Heart left ventricle (tissue), 16 donors: ENCODE data around the gene MTIF2. TPM values are rescaled to one million over a fixed set of nuclear protein-coding genes. Genes with fewer than 3 reads are reported as not detected.

Experiments used
- ATAC-seq, 4 donors: fragments of 200-7000 bp; cut with Tn5 transposase; one replicate each; pipeline ENCODE4 v1.9.1; 2020 to 2022; ENCODE audit warnings: moderate library complexity in 4 of 4, mild to moderate bottlenecking in 3 of 4, moderate number of reproducible peaks in 1 of 4
- DNase-seq, 5 donors: peaks; one replicate each; pipeline ENCODE4 v3.0.0-alpha.2; 2020
- H3K27ac ChIP-seq, 12 donors: fragments of 200-600 bp; sonication (generic) in 4 of 12; one replicate each; pipeline versions ENCODE4 v1.5.0 to v1.8.0; 2016 to 2022; ENCODE audit warnings: mild to moderate bottlenecking in 2 of 12
- H3K27me3 ChIP-seq, 9 donors: fragments of 200-600 bp; sonication (generic) in 2 of 9; one replicate each; pipeline versions ENCODE4 v1.5.1 to v1.8.0; 2016 to 2022; ENCODE audit warnings: mild to moderate bottlenecking in 3 of 9
- H3K36me3 ChIP-seq, 9 donors: fragments of 200-600 bp; sonication (generic) in 2 of 9; one replicate each; pipeline versions ENCODE4 v1.5.0 to v1.8.0; 2018 to 2022; ENCODE audit warnings: mild to moderate bottlenecking in 2 of 9
- H3K4me1 ChIP-seq, 12 donors: fragments of 200-600 bp; sonication (generic) in 4 of 12; one replicate each; pipeline versions ENCODE4 v1.5.0 to v1.8.0; 2016 to 2022; ENCODE audit warnings: mild to moderate bottlenecking in 3 of 12
- H3K4me3 ChIP-seq, 12 donors: fragments of 200-600 bp; sonication (generic) in 4 of 12; one replicate each; pipeline versions ENCODE4 v1.5.0 to v1.8.0; 2017 to 2022; ENCODE audit warnings: mild to moderate bottlenecking in 9 of 12, moderate library complexity in 4 of 12
- H3K9me3 ChIP-seq, 12 donors: fragments of 200-600 bp; sonication (generic) in 4 of 12; one replicate each; pipeline versions ENCODE4 v1.5.0 to v1.8.0; 2016 to 2022; ENCODE audit warnings: mild to moderate bottlenecking in 1 of 12
- POLR2A ChIP-seq, 2 donors: fragments of 450-650 bp; IDR thresholded peaks; one replicate each; pipeline ENCODE4 v1.6.1; 2017; ENCODE audit warnings: antibody characterized with exemption in 2 of 2, mild to moderate bottlenecking in 2 of 2, moderate library complexity in 2 of 2
- whole genome bisulfite sequencing, 4 donors: extraction: QIAGEN DNeasy Blood & Tissue Kit in 2 of 4; methylation state at CpG; one replicate each; pipeline versions ENCODE4 v1.1.5 to v1.1.7; 2013 to 2018; 5-methylcytosine and 5-hydroxymethylcytosine counted together
- intact Hi-C, 10 donors: fragments of 100-400 bp; cut with DNase I; formaldehyde crosslinking; loops; one replicate each; pipeline versions ENCODE4 v1.11.1 to v1.14.2; 2022
- polyA plus RNA-seq, 2 donors: library from polyadenylated mRNA; stranded (reverse); fragments of 200-250 nt; gene quantifications; one replicate each; pipeline ENCODE4 v1.2.3, GENCODE V29; 2013
- total RNA-seq, 9 donors: library from RNA; depleted of rRNA in 2 of 9; stranded (reverse); fragments of >200 nt in 2 of 9; fragmentation: NEBNext Ultra II Directional in 3 of 9; extraction: Animal tissue kit (Norgen Biotek cat#: 25700) in 3 of 9; gene quantifications; one replicate each; pipeline versions ENCODE4 v1.1.0 to v1.2.4, GENCODE V29; 2016 to 2023
- TF ChIP-seq, protein P1 (sequence below), 12 donors: fragments of 200-600 bp; sonication (generic) in 4 of 12; IDR thresholded peaks; one replicate each; pipeline versions ENCODE4 v1.5.0 to v1.8.0; 2018 to 2022; ENCODE audit warnings: antibody characterized with exemption in 12 of 12, mild to moderate bottlenecking in 5 of 12
- donor health status: ischemic (EF 13 %, LVEDD 7.1; RV severe dilation, severe dysfunction).
- donor health status: healthy with polysubstance abuse.
- donor health status: DM: no; HTN: yes; CAD: no.
- donor health status: DM: no; HTN: no; CAD: no.
- donor health status: ischemic (EF 25% LVEDD 6.9; RV normal size, moderate dysfunction).
- donor health status: ischemic (EF 25% LVEDD 5.7; RV mildly dilated, moderate dysfunction).
- donor health status: healthy.
- donor health status: DM: yes; HTN: yes; CAD: no.
- donor health status: ischemic (EF 35%, LVEDD 5.7; RV mildly dilated, moderate dysfunction).
- donor health status: nonischemic (EF 11% LVEDD 7.7; RV severe dilation, severe dysfunction).
- donor health status: DM: yes; HTN: yes; CAD: no.
- donor health status: PGD.
- donor health status: ischemic (EF 29% LVEDD 5.4; RV normal size, mild dysfunction).
- donor health status: nonischemic (EF 23%, LVEDD 6.1; RV moderate dilation, normal function).

Gene MTIF2
- total and polyA plus RNA-seq, 11 donors, result 29.9 to 54.7 (median 45.5) TPM

DNA sequence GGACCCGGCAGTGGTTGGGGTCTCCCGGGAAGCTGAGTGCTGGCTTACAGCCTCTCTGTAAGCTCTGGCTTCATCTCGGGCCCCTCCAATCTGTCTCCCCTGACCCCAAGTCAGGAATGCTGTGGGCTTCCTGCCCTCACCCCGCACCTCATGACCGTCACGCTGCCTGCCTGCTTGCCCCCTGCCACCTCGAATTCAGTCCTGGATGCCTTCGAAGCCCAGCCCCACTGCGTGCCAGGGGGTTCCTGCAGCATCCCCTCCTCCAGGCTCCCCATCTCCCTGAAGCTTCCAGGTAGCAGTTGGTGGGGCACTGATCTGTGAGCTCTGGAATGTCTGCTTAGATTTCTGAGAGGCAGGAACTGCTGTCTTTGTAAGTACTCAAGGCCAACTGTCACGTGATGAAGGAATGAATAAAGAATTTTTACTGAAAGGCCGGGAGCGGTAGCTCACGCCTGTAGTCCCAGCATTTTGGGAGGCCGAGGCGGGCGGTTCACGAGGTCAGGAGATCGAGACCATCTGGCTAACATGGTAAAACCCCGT, 43.5 kb downstream of the MTIF2 start:
- TF ChIP-seq, protein P1, sequence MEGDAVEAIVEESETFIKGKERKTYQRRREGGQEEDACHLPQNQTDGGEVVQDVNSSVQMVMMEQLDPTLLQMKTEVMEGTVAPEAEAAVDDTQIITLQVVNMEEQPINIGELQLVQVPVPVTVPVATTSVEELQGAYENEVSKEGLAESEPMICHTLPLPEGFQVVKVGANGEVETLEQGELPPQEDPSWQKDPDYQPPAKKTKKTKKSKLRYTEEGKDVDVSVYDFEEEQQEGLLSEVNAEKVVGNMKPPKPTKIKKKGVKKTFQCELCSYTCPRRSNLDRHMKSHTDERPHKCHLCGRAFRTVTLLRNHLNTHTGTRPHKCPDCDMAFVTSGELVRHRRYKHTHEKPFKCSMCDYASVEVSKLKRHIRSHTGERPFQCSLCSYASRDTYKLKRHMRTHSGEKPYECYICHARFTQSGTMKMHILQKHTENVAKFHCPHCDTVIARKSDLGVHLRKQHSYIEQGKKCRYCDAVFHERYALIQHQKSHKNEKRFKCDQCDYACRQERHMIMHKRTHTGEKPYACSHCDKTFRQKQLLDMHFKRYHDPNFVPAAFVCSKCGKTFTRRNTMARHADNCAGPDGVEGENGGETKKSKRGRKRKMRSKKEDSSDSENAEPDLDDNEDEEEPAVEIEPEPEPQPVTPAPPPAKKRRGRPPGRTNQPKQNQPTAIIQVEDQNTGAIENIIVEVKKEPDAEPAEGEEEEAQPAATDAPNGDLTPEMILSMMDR (IDR thresholded peaks at IDR 0.05), result no peak
- no peak for TF ChIP-seq POLR2A (IDR thresholded peaks at IDR 0.05)
- Histone ChIP-seq H3K9me3 (no peaks in the 10 kb centered on the region), H3K27ac (no peak overlapping the region), H3K4me1 (peaks cover 0 to 33% (median 3%) of the 10 kb centered on the region in 12 donors), H3K27me3 (no peaks in the 10 kb centered on the region), H3K4me3 (no peak overlapping the region), H3K36me3 (no peaks in the 10 kb centered on the region)
- intact Hi-C loops, result no loop called here
- no peak for ATAC-seq
- 83 to 88% (median 87%) methylated on average over 18 to 19 of the region's 19 CpGs for WGBS, 4 donors
- DNase-seq, result no peak

DNA sequence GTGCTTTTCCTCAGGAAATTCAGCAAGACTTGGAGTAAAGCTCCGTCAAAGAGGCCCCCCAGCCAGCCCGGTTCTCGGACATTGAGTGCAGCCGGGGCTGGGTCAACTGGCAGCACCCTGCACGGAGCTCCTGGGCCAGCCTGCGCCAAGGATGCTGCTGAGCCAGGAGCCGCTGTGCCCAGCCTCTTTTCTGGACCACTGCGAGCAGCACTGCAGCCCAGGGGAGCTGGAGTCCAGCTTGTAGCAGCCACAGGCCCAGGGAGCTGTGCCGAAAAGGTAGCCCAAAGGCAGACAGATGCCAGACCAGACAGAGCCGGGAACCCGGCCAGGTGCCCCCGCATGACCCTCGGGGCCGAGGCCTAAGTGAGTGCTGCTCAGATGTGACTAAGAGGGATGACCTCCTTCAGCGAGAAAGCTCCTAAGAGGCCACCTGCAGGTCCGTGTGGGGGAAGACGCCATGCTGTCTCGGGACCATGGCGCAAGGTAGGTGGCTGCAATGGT, 44.2 kb downstream of the MTIF2 start:
- DNase-seq, result peak in 4 of 5 donors; percentile 17 to 61 (median 42)
- WGBS, 4 donors, result 70 to 77% (median 73%) methylated on average over 17 to 19 of the region's 19 CpGs
- intact Hi-C loops, result no loop called here
- no peaks in the 10 kb centered on the region for H3K36me3 ChIP-seq
- H3K27ac ChIP-seq, result peak overlapping the region in 4 of 12 donors; percentile 84 to 95 (median 92)
- H3K9me3 ChIP-seq, result no peaks in the 10 kb centered on the region
- no peak overlapping the region for H3K4me3 ChIP-seq
- no peaks in the 10 kb centered on the region for H3K27me3 ChIP-seq
- TF ChIP-seq POLR2A (IDR thresholded peaks at IDR 0.05), result no peak
- TF ChIP-seq, protein P1 (IDR thresholded peaks at IDR 0.05), result no peak
- ATAC-seq, result peak in 3 of 4 donors; percentile 9 to 40 (median 31)
- peaks cover 0 to 33% (median 3%) of the 10 kb centered on the region in 12 donors for H3K4me1 ChIP-seq

DNA sequence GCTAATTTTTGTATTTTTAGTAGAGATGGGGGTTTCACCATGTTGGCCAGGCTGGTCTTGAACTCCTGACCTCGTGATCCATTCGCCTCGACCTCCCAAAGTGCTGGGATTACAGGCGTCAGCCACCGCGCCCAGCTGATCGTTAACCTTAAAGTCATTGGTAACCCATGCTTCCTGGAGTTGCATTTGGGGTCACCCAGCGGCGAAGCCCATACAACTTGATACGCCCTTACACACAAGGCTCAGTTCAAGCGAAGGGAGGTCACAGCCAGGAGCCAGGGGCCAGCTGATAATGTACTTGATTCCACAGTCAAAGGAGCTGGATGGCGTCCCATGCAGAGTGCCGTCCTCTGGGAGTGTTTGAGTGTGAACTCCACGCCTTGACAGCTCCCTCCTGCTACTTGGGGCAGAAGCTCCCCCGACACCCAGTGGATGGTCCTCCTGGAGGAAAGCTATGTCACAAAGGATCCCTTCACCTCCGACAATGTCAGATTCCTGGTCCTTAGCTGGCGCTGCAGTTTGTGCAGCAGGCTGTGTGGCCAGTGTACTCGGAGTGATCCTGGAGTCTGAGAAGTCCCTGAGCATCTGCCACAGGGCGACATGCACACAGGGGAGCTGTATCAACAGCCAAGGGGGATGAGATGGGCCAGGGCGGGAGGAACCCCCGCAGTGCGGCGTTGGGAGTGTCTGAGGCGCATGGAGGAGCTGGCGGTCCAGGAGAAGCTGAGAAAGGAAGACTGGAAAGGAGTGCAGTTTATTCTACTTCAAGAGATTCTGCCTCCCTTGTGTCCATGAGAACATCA, 44.9 kb downstream of the MTIF2 start:
- intact Hi-C loops, result no loop called here
- DNase-seq, result peak in 2 of 5 donors; percentile 17 to 30
- H3K27me3 ChIP-seq, result no peaks in the 10 kb centered on the region
- 76 to 87% (median 83%) methylated on average over 19 to 25 of the region's 25 CpGs for WGBS, 4 donors
- H3K4me3 ChIP-seq, result peak overlapping the region in 10 of 12 donors; percentile 44 to 94 (median 82)
- ATAC-seq, result peak; percentile 21 to 28 (median 24)
- peaks cover 0 to 28% (median 3%) of the 10 kb centered on the region in 12 donors for H3K4me1 ChIP-seq
- H3K36me3 ChIP-seq, result no peaks in the 10 kb centered on the region
- TF ChIP-seq, protein P1 (IDR thresholded peaks at IDR 0.05), result no peak
- TF ChIP-seq POLR2A (IDR thresholded peaks at IDR 0.05), result no peak
- peak overlapping the region; percentile 76 to 97 (median 91) for H3K27ac ChIP-seq
- no peaks in the 10 kb centered on the region for H3K9me3 ChIP-seq

DNA sequence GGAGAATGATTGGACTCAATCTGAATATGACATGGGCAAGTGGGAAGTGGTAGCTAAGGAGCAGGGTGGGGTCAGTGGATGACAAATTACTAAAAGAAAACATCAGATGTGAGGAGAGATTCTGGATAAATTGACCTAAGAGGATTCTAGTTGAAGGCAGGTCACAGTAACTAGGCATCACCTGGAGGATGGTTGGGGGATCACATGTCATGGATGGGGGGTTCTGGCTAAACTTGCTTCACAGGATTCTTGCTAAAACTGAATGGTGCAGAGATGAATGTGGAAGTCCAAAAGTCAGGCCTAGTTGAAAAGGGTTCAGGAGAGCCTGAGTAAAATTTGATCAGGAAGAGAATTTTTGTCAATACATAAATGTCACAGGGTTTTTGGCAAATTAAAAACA, 55.2 kb downstream of the MTIF2 start:
- ATAC-seq (no peak), DNase-seq (no peak)
- Histone ChIP-seq H3K4me1 (no peaks in the 10 kb centered on the region), H3K36me3 (no peaks in the 10 kb centered on the region), H3K9me3 (no peaks in the 10 kb centered on the region), H3K27me3 (no peaks in the 10 kb centered on the region), H3K4me3 (no peak overlapping the region), H3K27ac (no peak overlapping the region)
- TF ChIP-seq, protein P1 (IDR thresholded peaks at IDR 0.05), result no peak
- TF ChIP-seq POLR2A (IDR thresholded peaks at IDR 0.05), result no peak
- intact Hi-C loops, result no loop called here
